AG04450 (cell line): ENCODE data around the gene ISG20L2. TPM values are rescaled to one million over a fixed set of nuclear protein-coding genes. Genes with fewer than 3 reads are reported as not detected.

Experiments
- CTCF ChIA-PET: fragments of 300-600, 350-600 bp; formaldehyde crosslinking; extraction: SDS; loops from one replicate; lab custom pipeline; 2022; ENCODE audit warnings: antibody characterized with exemption, inconsistent platforms; lab: Charles Lee
- POLR2A ChIA-PET: fragments of 350-600 bp; formaldehyde crosslinking; extraction: SDS; loops from one replicate; lab custom pipeline; 2021; ENCODE audit warnings: antibody characterized with exemption, inconsistent platforms; lab: Yijun Ruan, JAX
- DNase-seq: peaks from one replicate; pipeline ENCODE4 v3.0.0-alpha.2; 2011; ENCODE audit warnings: low read depth, low spot score
- H3K27ac ChIP-seq: one replicate; pipeline ENCODE4 v1.5.1; 2012; ENCODE audit warnings: low read depth, low read length, control low read depth
- H3K27me3 ChIP-seq: one replicate; pipeline ENCODE4 v1.6.0; 2012; ENCODE audit warnings: low read length; ENCODE audit not compliant: control insufficient read depth, insufficient read depth
- H3K4me3 ChIP-seq: 2 replicates; pipeline ENCODE4 v1.5.1; 2011; ENCODE audit warnings: mild to moderate bottlenecking, low read depth, low read length, control low read depth
- H3K9me3 ChIP-seq: 2 replicates; pipeline ENCODE4 v1.5.1; 2012; ENCODE audit warnings: low read length; ENCODE audit not compliant: control insufficient read depth, insufficient read depth
- polyA plus RNA-seq: library from polyadenylated mRNA; depleted of rRNA; stranded (reverse); fragments of >200 nt; gene quantifications from 2 replicates; pipeline ENCODE4 v1.2.3, GENCODE V29; 2011
- TF ChIP-seq, protein P1 (sequence below): IDR thresholded peaks from 2 replicates; pipeline ENCODE4 v1.5.1; 2011; ENCODE audit warnings: low read depth, low read length, control low read depth, inconsistent platforms

Gene ISG20L2
- polyA plus RNA-seq, 1 experiment, result 25.6 TPM

DNA sequence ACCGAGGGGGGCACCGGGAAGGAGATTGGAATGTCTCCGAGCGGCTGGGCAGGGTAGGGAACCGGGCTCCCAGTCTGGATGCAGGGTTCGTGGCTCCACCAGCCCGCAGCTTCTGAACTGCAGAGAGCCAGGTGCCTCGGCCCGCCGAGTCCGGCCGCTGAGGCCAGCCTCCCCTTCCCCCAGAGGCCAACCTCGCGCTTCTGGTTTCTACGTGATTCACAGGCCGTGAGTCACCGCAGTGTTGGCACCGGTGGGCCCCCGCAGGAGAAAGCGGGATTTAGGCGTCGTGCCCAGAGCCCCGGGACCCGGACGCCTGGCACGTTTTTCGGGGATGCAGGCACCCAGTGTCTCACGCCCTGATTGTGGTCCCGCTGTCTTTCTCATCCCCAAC lies 23.6 kb downstream of the ISG20L2 start:
- peak overlapping the region; percentile 52 for H3K4me3 ChIP-seq
- TF ChIP-seq, protein P1, sequence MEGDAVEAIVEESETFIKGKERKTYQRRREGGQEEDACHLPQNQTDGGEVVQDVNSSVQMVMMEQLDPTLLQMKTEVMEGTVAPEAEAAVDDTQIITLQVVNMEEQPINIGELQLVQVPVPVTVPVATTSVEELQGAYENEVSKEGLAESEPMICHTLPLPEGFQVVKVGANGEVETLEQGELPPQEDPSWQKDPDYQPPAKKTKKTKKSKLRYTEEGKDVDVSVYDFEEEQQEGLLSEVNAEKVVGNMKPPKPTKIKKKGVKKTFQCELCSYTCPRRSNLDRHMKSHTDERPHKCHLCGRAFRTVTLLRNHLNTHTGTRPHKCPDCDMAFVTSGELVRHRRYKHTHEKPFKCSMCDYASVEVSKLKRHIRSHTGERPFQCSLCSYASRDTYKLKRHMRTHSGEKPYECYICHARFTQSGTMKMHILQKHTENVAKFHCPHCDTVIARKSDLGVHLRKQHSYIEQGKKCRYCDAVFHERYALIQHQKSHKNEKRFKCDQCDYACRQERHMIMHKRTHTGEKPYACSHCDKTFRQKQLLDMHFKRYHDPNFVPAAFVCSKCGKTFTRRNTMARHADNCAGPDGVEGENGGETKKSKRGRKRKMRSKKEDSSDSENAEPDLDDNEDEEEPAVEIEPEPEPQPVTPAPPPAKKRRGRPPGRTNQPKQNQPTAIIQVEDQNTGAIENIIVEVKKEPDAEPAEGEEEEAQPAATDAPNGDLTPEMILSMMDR, result 0 out of 2 replicates have a peak, but pooled peaks have one; percentile 1
- H3K9me3 ChIP-seq, result peaks cover 1% of the 10 kb centered on the region; the same call in 1 of the 2 replicates
- ChIA-PET CTCF (interaction anchor here (1.0 to 13.7 kb wide), 10 partner anchors 14 to 185 kb away, joined by 3 to 233 read pairs (median 8); partner anchors contain the start of genes ISG20L2, METTL25B and NES), POLR2A (interaction anchor here (0.5 to 4.3 kb wide), 4 partner anchors 9 to 29 kb away, joined by 3 to 18 read pairs (median 4); partner anchors contain the start of genes ISG20L2 and METTL25B)
- no peak for DNase-seq
- peak overlapping the region; percentile 31 for H3K27ac ChIP-seq
- H3K27me3 ChIP-seq, result no peaks in the 10 kb centered on the region

DNA sequence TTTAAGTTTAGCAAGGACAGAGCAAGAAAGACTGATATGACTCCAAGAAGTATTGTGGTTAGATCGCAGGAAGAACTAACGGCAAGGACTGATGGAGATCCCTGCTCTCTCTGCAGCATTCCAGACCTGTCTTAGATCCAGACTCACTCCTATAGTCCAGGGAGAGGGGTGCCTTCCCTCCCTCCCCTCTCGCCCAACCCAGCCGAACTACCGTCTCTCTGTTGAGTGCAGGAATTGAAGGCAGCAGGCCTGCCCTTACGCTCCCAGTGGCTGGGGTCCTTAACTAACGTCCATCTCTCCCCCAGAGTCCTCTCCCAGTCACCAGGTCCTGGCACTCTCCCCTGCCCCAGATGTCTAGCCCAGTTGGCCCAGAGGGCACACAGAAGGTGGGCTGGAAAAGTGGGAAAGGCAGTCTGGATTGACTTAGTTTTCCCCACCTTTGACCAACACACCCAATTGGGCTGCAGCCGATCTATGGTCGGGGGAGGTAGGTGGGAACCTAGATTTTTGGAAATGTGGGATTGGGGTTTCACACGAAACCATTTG lies 24.3 kb downstream of the ISG20L2 start:
- H3K27me3 ChIP-seq, result no peaks in the 10 kb centered on the region
- H3K27ac ChIP-seq, result no peak overlapping the region
- CTCF ChIA-PET, result interaction anchor here (0.6 to 13.7 kb wide), 7 partner anchors 11 to 44 kb away, joined by 3 to 233 read pairs (median 26); partner anchors contain the start of genes ISG20L2, METTL25B and NES
- no peak for DNase-seq
- TF ChIP-seq, protein P1, result no peak
- H3K4me3 ChIP-seq, result peak overlapping the region; percentile 52
- POLR2A ChIA-PET, result interaction anchor here (1.2 to 4.3 kb wide), 3 partner anchors 15 to 29 kb away, joined by 3 to 18 read pairs (median 5); partner anchors contain the start of genes ISG20L2 and METTL25B
- H3K9me3 ChIP-seq, result peaks cover 3% of the 10 kb centered on the region; the same call in 1 of the 2 replicates

DNA sequence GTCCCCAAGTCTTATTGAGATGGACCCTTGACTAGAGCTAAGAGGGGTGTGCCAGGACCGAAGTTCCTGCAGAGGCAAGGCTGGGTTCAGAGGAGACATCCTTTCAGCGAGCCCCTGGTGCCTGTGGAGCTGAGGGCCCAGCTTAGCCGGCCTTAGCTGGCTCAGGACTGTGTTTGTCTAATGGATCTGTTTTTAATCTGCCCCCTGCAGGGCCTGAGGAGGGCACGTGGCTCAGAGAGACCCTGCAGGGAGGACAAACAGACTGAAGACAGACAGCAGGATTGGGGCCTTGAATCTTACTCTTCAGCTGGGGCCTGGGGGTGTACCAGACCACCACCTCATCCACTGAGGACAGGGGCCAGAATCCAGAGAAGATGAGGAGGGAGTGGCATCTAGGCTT lies 24.8 kb downstream of the ISG20L2 start:
- Histone ChIP-seq H3K9me3 (peaks cover 3% of the 10 kb centered on the region; the same call in 1 of the 2 replicates), H3K27me3 (no peaks in the 10 kb centered on the region), H3K27ac (no peak overlapping the region), H3K4me3 (peak overlapping the region; percentile 17; the same call in 1 of the 2 replicates)
- no peak for DNase-seq
- POLR2A ChIA-PET, result interaction anchor here (2.5 to 4.3 kb wide), 2 partner anchors 14 to 24 kb away, joined by 5 to 18 read pairs; partner anchors contain the start of genes ISG20L2 and METTL25B
- CTCF ChIA-PET, result interaction anchor here (0.8 to 13.7 kb wide), 7 partner anchors 12 to 69 kb away, joined by 3 to 233 read pairs (median 3); partner anchors contain the start of genes ISG20L2 and METTL25B
- TF ChIP-seq, protein P1, result no peak

DNA sequence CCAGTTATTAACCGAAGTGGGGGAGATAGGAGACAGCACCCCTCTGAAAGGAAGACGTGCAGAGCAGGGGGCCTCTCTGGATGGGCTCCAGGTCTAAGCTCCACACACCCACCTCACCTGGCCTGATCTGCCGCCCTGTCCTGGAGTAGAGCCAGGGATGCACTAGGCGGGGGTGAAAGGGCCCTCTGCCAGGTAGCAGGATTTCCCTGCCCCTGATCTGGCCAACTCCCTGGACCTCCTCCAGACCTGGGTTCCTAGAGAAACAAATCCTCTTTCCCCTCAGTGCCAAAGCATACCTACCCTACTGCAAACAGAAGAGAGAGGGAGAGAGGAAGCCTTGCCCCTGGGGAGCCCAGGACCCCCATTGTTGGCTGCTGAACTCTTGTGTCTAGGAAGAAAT lies 25.2 kb downstream of the ISG20L2 start:
- ChIA-PET CTCF (interaction anchor here (0.6 to 13.7 kb wide), 9 partner anchors 12 to 207 kb away, joined by 3 to 233 read pairs (median 23); partner anchors contain the start of genes ISG20L2 and METTL25B), POLR2A (interaction anchor here (0.6 to 4.3 kb wide), 2 partner anchors 14 to 38 kb away, joined by 4 to 18 read pairs; partner anchors contain the start of gene MRPL24)
- peaks cover 3% of the 10 kb centered on the region; the same call in 1 of the 2 replicates for H3K9me3 ChIP-seq
- H3K27me3 ChIP-seq, result no peaks in the 10 kb centered on the region
- TF ChIP-seq, protein P1, result no peak
- DNase-seq, result no peak
- H3K27ac ChIP-seq, result no peak overlapping the region
- H3K4me3 ChIP-seq, result no peak overlapping the region; the same call in 1 of the 2 replicates
